Measurements from ENCODE around the gene PSME3.

Gene PSME3

DNA sequence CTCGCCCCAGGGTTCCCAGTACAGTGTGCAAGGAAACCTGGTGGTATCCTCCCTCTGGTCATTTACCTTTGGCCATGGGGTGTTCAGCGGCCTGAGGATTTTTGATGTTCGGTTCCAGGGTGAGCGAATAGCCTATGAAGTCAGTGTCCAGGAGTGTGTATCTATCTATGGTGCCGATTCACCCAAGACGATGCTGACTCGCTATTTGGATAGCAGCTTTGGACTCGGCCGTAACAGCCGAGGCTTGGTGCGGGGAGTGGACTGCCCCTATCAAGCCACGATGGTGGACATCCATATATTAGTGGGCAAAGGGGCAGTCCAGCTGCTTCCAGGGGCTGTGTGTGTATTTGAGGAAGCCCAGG lies 12.3 kb downstream of the PSME3 start:
- no peak overlapping the region for H3K4me3 ChIP-seq (ENCODE audit: low read depth, low read length)
- TF ChIP-seq, protein P1, sequence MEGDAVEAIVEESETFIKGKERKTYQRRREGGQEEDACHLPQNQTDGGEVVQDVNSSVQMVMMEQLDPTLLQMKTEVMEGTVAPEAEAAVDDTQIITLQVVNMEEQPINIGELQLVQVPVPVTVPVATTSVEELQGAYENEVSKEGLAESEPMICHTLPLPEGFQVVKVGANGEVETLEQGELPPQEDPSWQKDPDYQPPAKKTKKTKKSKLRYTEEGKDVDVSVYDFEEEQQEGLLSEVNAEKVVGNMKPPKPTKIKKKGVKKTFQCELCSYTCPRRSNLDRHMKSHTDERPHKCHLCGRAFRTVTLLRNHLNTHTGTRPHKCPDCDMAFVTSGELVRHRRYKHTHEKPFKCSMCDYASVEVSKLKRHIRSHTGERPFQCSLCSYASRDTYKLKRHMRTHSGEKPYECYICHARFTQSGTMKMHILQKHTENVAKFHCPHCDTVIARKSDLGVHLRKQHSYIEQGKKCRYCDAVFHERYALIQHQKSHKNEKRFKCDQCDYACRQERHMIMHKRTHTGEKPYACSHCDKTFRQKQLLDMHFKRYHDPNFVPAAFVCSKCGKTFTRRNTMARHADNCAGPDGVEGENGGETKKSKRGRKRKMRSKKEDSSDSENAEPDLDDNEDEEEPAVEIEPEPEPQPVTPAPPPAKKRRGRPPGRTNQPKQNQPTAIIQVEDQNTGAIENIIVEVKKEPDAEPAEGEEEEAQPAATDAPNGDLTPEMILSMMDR (IDR thresholded peaks at IDR 0.05; ENCODE audit: borderline replicate concordance, insufficient read depth, low read depth, low read length), result no peak

DNA sequence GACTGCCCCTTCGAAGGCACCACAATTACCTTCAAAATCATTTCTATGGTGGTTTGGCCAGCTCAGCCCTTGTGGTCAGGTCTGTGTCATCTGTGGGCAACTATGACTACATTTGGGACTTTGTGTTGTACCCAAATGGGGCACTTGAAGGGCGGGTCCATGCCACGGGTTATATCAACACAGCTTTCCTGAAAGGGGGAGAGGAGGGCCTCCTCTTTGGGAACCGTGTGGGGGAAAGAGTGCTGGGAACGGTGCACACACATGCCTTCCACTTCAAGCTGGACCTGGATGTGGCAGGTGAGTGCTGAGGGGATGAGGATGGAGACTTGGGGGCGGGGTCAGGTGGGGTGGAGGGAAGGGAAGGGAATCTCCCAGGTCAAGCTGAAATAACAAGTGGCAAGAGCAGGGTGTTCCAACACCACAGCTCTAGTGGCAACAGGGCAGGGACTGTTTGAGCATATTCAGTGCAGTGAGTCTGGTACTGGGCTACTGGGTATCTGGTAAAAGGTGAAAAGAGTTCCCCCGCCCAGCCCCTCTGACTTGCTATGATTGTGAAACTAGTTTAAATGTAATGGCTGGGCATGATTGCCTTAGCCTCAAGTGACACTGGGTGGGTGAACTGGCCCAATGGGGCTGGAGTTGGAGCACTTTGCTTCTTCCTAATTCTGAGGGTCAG lies 12.9 kb downstream of the PSME3 start:
- TF ChIP-seq, protein P1 (IDR thresholded peaks at IDR 0.05; ENCODE audit: borderline replicate concordance, insufficient read depth, low read depth, low read length), result no peak
- no peak overlapping the region for H3K4me3 ChIP-seq (ENCODE audit: low read depth, low read length)

DNA sequence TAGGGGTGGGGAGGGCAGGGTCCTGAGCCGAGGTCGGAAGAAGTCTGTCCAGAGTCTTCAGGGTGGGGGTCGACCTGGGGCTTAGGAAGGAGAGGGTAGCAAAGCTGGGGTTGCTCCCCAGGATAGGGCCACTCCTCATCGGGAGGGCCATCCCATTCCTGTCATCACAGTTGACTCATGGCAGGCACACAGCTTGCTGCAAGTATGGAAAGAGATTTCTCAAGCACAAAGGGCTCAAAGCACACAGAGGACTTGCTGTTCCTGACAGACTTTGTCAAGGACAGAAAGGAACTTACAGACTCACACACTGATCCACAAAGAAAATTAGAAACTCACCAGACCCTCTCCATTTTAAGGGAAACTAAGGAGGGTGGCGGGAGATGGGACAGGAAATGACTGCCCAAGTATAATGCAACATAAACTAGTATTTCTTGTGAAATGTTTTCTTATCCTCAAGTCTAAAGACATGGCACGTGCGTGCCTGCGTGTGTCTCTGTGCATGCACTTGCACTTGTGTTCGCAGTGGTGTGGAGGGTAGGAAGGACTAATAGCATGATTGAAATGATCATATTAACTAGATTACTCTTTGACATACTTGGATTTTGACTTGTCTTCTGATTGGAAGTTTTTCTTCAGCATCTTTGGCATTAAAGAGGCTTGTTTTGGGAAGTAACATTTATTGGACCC lies 13.5 kb downstream of the PSME3 start:
- TF ChIP-seq, protein P1 (IDR thresholded peaks at IDR 0.05; ENCODE audit: borderline replicate concordance, insufficient read depth, low read depth, low read length), result no peak

DNA sequence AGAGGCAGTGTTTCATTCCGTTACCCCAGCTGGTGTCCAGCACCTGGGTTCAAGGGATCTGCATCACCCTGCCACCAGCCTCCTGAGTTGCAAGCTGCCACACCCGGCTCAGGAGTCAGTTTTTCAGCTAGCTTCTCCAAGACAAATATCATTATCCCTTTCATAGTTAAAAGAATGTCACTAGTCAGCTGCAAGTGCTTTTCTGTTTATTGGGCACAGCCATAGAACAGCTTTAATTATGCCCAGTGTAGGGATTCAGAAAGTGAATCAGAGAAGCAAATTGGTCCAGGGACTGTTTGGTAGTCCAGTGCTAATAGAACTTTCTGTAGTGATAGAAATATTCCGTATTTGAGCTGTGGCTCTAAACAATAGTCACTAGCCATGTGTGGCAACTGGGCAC lies 14.9 kb downstream of the PSME3 start:
- H3K4me3 ChIP-seq (ENCODE audit: low read depth, low read length), result no peak overlapping the region
- TF ChIP-seq, protein P1 (IDR thresholded peaks at IDR 0.05; ENCODE audit: borderline replicate concordance, insufficient read depth, low read depth, low read length), result no peak

More for the DNA sequence above, 13.5 kb downstream of the PSME3 start:
- H3K4me3 ChIP-seq (ENCODE audit: low read depth, low read length), result no peak overlapping the region

DNA sequence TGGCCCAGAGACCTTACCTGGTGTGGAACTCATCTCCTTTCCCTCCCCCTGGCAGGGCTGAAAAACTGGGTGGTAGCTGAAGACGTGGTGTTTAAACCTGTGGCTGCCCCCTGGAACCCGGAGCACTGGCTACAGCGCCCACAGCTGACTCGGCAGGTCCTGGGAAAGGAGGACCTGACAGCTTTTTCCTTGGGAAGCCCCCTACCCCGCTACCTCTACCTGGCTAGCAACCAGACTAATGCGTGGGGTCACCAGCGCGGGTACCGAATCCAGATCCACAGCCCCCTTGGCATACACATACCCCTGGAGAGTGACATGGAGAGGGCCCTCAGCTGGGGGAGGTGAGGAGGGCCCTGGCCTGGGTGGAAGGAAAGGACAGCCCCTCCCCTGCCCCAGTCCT lies 15.8 kb downstream of the PSME3 start:
- no peak overlapping the region for H3K4me3 ChIP-seq (ENCODE audit: low read depth, low read length)
- TF ChIP-seq, protein P1 (IDR thresholded peaks at IDR 0.05; ENCODE audit: borderline replicate concordance, insufficient read depth, low read depth, low read length), result no peak

DNA sequence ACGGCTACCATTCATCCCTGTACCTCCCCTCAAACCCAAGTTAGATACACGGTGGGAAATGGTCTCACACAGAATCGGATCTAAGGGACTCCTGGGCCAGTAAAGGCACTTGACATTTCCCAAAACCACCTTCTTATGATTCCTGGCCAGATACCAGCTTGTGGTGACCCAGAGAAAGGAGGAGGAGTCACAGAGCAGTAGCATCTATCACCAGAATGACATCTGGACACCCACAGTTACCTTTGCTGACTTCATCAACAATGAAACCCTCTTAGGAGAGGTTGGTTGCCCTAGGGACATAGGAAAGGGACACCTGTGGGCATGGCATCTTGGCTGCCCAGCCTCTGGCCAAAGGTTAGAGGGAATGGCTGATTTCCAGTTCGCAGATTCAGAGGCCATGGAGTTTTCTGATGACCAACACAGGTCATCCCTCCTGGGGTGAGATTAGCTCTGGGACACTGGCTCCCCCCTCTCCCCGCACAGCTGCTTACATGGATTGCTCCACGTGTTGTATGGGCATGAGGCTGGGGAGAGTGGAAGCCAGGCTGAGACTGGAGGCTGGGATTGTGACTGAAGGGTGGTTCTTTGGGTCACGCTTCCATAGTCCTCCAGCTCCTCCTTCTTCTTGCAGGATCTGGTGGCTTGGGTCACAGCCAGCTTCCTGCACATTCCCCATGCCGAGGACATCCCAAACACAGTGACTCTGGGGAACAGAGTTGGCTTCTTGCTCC lies 16.4 kb downstream of the PSME3 start:
- TF ChIP-seq, protein P1 (IDR thresholded peaks at IDR 0.05; ENCODE audit: borderline replicate concordance, insufficient read depth, low read depth, low read length), result no peak
- no peak overlapping the region for H3K4me3 ChIP-seq (ENCODE audit: low read depth, low read length)
